Activated CD4-positive, alpha-beta T cell treated with anti-CD3 and anti-CD28 coated beads, Interleukin-2, amount 50 U/mL, for 24 hours (primary cell): Measurements from ENCODE around the gene MBTPS2.
"Not testable (repeated sequence)": the region's sequence is repeated elsewhere in the genome, so short reads cannot be mapped to it uniquely, and the experiment has no call there.

ENCODE experiments used
- DNase-seq, 2 donors: peaks; one replicate each; pipeline ENCODE4 v3.0.0-alpha.2; 2020; ENCODE audit warnings: low read depth in 1 of 2, low spot score in 1 of 2

MBTPS2 gene

GRCh38 chrX:21856504-21856903 is 17.1 kb downstream of the MBTPS2 start:
- no peak for DNase-seq

GRCh38 chrX:21863241-21863640 is 23.8 kb downstream of the MBTPS2 start:
- DNase-seq = no peak

GRCh38 chrX:21865436-21865835 is 26.0 kb downstream of the MBTPS2 start:
- DNase-seq = no peak

GRCh38 chrX:21870494-21870893 is 31.1 kb downstream of the MBTPS2 start:
- DNase-seq = no peak

GRCh38 chrX:21873063-21873775 is 33.8 kb downstream of the MBTPS2 start:
- no peak for DNase-seq

- DNase-seq = not testable (repeated sequence)
Observed at GRCh38 chrX:21874182-21874581, 34.8 kb downstream of the MBTPS2 start.

- no peak for DNase-seq
Observed at GRCh38 chrX:21875013-21875412, 35.6 kb downstream of the MBTPS2 start.

- no peak for DNase-seq
Observed at GRCh38 chrX:21881881-21882574, 42.6 kb downstream of the MBTPS2 start.

- no peak for DNase-seq
Observed at GRCh38 chrX:21883258-21883657, 43.8 kb downstream of the MBTPS2 start.

- DNase-seq = no peak
Observed at GRCh38 chrX:21885568-21885967, 46.2 kb downstream of the MBTPS2 start.

GRCh38 chrX:21905313-21905712 is 65.9 kb downstream of the MBTPS2 start:
- DNase-seq = no peak

- no peak for DNase-seq
Observed at GRCh38 chrX:21905953-21906352, 66.5 kb downstream of the MBTPS2 start.

- no peak for DNase-seq
Observed at GRCh38 chrX:21907260-21907659, 67.8 kb downstream of the MBTPS2 start.

GRCh38 chrX:21911481-21911880 is 72.1 kb downstream of the MBTPS2 start:
- no peak for DNase-seq

GRCh38 chrX:21912220-21912619 is 72.8 kb downstream of the MBTPS2 start:
- no peak for DNase-seq

- no peak for DNase-seq
Observed at GRCh38 chrX:21912989-21913388, 73.6 kb downstream of the MBTPS2 start.

- no peak for DNase-seq
Observed at GRCh38 chrX:21926116-21926515, 86.7 kb downstream of the MBTPS2 start.

- DNase-seq = no peak
Observed at GRCh38 chrX:21926527-21927278, 87.3 kb downstream of the MBTPS2 start.

- no peak for DNase-seq
Observed at GRCh38 chrX:21929209-21929608, 89.8 kb downstream of the MBTPS2 start.

- DNase-seq = no peak
Observed at GRCh38 chrX:21930986-21931385, 91.6 kb downstream of the MBTPS2 start.

- DNase-seq = no peak
Observed at GRCh38 chrX:21932292-21933002, 93.0 kb downstream of the MBTPS2 start.
